Panc1 (cell line): ENCODE data around the gene TPD52L1. TPM values are rescaled to one million over a fixed set of nuclear protein-coding genes. Genes with fewer than 3 reads are reported as not detected.

Experiments used
- ATAC-seq: fragments of 200-7000 bp; cut with Tn5 transposase; 2 replicates; pipeline ENCODE4 v1.9.1; 2020; ENCODE audit warnings: mild to moderate bottlenecking, moderate library complexity
- BruUV-seq: library from RNA; stranded (reverse); fragments of 400-500 nt; replicated peaks from 2 replicates; lab custom pipeline; 2021; lab: Mats Ljungman, UMichigan
- CTCF ChIA-PET: fragments of 300-600 bp; sonication (Branson Sonifier 250); formaldehyde crosslinking; loops from one replicate; lab custom pipeline; 2022; ENCODE audit warnings: antibody characterized with exemption; lab: Charles Lee
- POLR2A ChIA-PET: fragments of 300-600 bp; sonication (Branson Sonifier 250); formaldehyde crosslinking; loops from one replicate; lab custom pipeline; 2022; ENCODE audit warnings: antibody characterized with exemption; lab: Charles Lee
- DNase-seq: peaks from one replicate; pipeline ENCODE4 v3.0.0-alpha.2; 2010; ENCODE audit warnings: low read depth, low spot score
- H3K27ac ChIP-seq: 2 replicates; pipeline ENCODE4 v1.5.1; 2011; ENCODE audit warnings: mild to moderate bottlenecking, low read length, inconsistent platforms
- H3K27me3 ChIP-seq: fragments of 200-500 bp; sonication (Bioruptor generic); 2 replicates; pipeline ENCODE4 v1.6.0; 2014; ENCODE audit warnings: low read length, inconsistent platforms; ENCODE audit not compliant: control insufficient read depth, insufficient read depth
- H3K36me3 ChIP-seq: fragments of 200-500 bp; sonication (Bioruptor generic); 2 replicates; pipeline ENCODE4 v1.5.1; 2014; ENCODE audit warnings: inconsistent platforms, mild to moderate bottlenecking, low read length, moderate library complexity; ENCODE audit not compliant: control insufficient read depth, insufficient read depth
- H3K4me1 ChIP-seq: 2 replicates; pipeline ENCODE4 v1.5.1; 2011; ENCODE audit warnings: inconsistent platforms, mild to moderate bottlenecking, low read length, moderate library complexity; ENCODE audit not compliant: control insufficient read depth, insufficient read depth
- H3K4me3 ChIP-seq, 2 experiments: 2 replicates each; pipeline ENCODE4 v1.5.1; 2011 to 2012; ENCODE audit warnings: low read depth in 2 of 2, low read length in 2 of 2, mild to moderate bottlenecking in 2 of 2, inconsistent platforms in 1 of 2, moderate library complexity in 1 of 2
- H3K9me3 ChIP-seq: fragments of 200-500 bp; sonication (Bioruptor generic); 2 replicates; pipeline ENCODE4 v1.5.1; 2014; ENCODE audit warnings: low read depth, mild to moderate bottlenecking, inconsistent platforms, low read length, moderate library complexity; ENCODE audit not compliant: control insufficient read depth, insufficient read depth
- CTCF ChIP-seq: fragments of 450-650 bp; IDR thresholded peaks from 2 replicates; pipeline ENCODE4 v1.5.1; 2017; ENCODE audit warnings: mild to moderate bottlenecking
- POLR2AphosphoS5 ChIP-seq: IDR thresholded peaks from 2 replicates; pipeline ENCODE4 v1.6.1; 2012; ENCODE audit warnings: mild to moderate bottlenecking, low read depth, low read length, moderate library complexity
- REST ChIP-seq, 2 experiments: IDR thresholded peaks; 2 replicates each; pipeline ENCODE4 v1.6.1; 2011 to 2012; ENCODE audit warnings: low read depth in 2 of 2, control low read depth in 1 of 2, low read length in 1 of 2, mild to moderate bottlenecking in 1 of 2, moderate library complexity in 1 of 2; ENCODE audit not compliant: insufficient read depth in 1 of 2
- SIN3A ChIP-seq: IDR thresholded peaks from 2 replicates; pipeline ENCODE4 v1.6.1; 2012; ENCODE audit warnings: low read depth, mild to moderate bottlenecking, low read length, moderate library complexity, borderline replicate concordance; ENCODE audit not compliant: insufficient read depth
- TCF7L2 ChIP-seq: IDR thresholded peaks from 2 replicates; pipeline ENCODE4 v1.6.1; 2011; ENCODE audit warnings: mild to moderate bottlenecking, low read depth, low read length, inconsistent platforms
- in situ Hi-C: cut with HindIII; loops from 2 replicates; pipeline ENCODE4 v1.10.0; 2016; ENCODE audit warnings: low sequenced_read_pairs, low pct_unique_long_range_greater_than_20kb
- intact Hi-C: fragments of 100-400 bp; cut with micrococcal nuclease; formaldehyde crosslinking; loops from one replicate; pipeline ENCODE4 v1.10.0; 2022; ENCODE audit not compliant: unreplicated experiment
- total RNA-seq: library from RNA; stranded (reverse); gene quantifications from one replicate; pipeline ENCODE4 v1.2.1, GENCODE V29; 2021; ENCODE audit not compliant: unreplicated experiment

TPD52L1 gene
- total RNA-seq, 1 experiment from 2014 or later = 2.9 TPM

- H3K27me3 ChIP-seq = peaks cover 30% of the 10 kb centered on the region
- ChIA-PET CTCF (interaction anchor here (0.7 kb wide), 1 partner anchor 591 kb away, joined by 3 read pairs; no protein-coding TSS in a partner anchor), POLR2A (no interaction called here)
- H3K9me3 ChIP-seq = no peaks in the 10 kb centered on the region
- no peak for DNase-seq
- no peak overlapping the region for H3K27ac ChIP-seq
- H3K36me3 ChIP-seq = no peaks in the 10 kb centered on the region; the same call in 1 of the 2 replicates
- H3K4me3 ChIP-seq = peak overlapping the region; percentile 47 to 70
- ATAC-seq = peak; percentile 29; the same call in 1 of the 2 replicates
- in situ Hi-C loops = no loop called here
- intact Hi-C loops = loop anchor here (5.0 kb wide), 1 partner anchor 613 kb away; no protein-coding TSS in a partner anchor
- TF ChIP-seq TCF7L2 (no peak), CTCF (peak; percentile 71), POLR2AphosphoS5 (no peak)
- no peaks in the 10 kb centered on the region for H3K4me1 ChIP-seq
- BruUV-seq = no TSS peak
These were observed 1.2 kb downstream of the TPD52L1 start for GRCh38 chr6:125154761-125155135.

GRCh38 chr6:125155344-125155743 is 1.8 kb downstream of the TPD52L1 start:
- Histone ChIP-seq H3K27ac (no peak overlapping the region), H3K9me3 (no peaks in the 10 kb centered on the region), H3K4me1 (no peaks in the 10 kb centered on the region), H3K4me3 (no peak overlapping the region), H3K36me3 (no peaks in the 10 kb centered on the region; the same call in 1 of the 2 replicates), H3K27me3 (peaks cover 26% of the 10 kb centered on the region)
- intact Hi-C loops = no loop called here
- ATAC-seq (no peak), DNase-seq (no peak)
- CTCF ChIA-PET = interaction anchor here (0.7 kb wide), 1 partner anchor 591 kb away, joined by 3 read pairs; no protein-coding TSS in a partner anchor
- BruUV-seq = no TSS peak
- in situ Hi-C loops = no loop called here
- TF ChIP-seq REST (IDR thresholded peaks at IDR 0.05; ENCODE audit: insufficient read depth in 1 of 2, low read depth in 2 of 2, low read length in 1 of 2) = no peak
- POLR2A ChIA-PET = no interaction called here

DNA sequence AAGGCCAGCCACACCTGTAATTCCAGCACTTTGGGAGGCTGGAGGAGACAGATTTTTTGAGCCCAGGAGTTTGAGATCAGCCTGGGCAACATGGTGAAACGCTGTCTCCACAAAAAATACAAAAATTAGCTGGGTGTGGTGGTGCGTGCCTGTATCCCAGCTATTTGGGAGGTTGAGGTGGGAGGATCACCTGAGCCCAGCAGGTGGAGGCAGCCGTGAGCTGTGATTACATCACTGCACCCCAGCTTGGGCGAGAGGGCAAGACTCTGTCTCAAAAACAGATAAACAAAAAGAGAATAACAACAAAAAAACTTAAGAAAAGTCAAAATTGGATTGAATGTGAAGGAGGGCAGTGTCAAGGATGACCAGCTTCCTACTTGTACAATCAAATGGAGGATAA is 2.9 kb downstream of the TPD52L1 start:
- ChIA-PET POLR2A (no interaction called here), CTCF (interaction anchor here (0.7 kb wide), 1 partner anchor 686 kb away, joined by 3 read pairs; no protein-coding TSS in a partner anchor)
- in situ Hi-C loops = no loop called here
- no peak overlapping the region for H3K4me3 ChIP-seq
- H3K9me3 ChIP-seq = no peaks in the 10 kb centered on the region
- no peak overlapping the region for H3K27ac ChIP-seq
- DNase-seq = no peak
- ATAC-seq = no peak
- BruUV-seq = no TSS peak
- no peaks in the 10 kb centered on the region; the same call in 1 of the 2 replicates for H3K36me3 ChIP-seq
- intact Hi-C loops = no loop called here
- TF ChIP-seq SIN3A (no peak), POLR2AphosphoS5 (no peak), REST (IDR thresholded peaks at IDR 0.05; ENCODE audit: insufficient read depth in 1 of 2, low read depth in 2 of 2, low read length in 1 of 2) (no peak), CTCF (no peak), TCF7L2 (no peak)
- H3K4me1 ChIP-seq = no peaks in the 10 kb centered on the region
- peaks cover 21% of the 10 kb centered on the region for H3K27me3 ChIP-seq
